Superior temporal gyrus (tissue), 1 donor: Measurements from ENCODE around the gene PBX4.
A peak's percentile ranks its signal among the peaks of the same experiment; 100 is the strongest.

Experiments
- DNase-seq: peaks from one replicate; pipeline ENCODE4 v3.0.0-alpha.2; 2016; ENCODE audit errors: extremely low spot score

The PBX4 gene

DNA sequence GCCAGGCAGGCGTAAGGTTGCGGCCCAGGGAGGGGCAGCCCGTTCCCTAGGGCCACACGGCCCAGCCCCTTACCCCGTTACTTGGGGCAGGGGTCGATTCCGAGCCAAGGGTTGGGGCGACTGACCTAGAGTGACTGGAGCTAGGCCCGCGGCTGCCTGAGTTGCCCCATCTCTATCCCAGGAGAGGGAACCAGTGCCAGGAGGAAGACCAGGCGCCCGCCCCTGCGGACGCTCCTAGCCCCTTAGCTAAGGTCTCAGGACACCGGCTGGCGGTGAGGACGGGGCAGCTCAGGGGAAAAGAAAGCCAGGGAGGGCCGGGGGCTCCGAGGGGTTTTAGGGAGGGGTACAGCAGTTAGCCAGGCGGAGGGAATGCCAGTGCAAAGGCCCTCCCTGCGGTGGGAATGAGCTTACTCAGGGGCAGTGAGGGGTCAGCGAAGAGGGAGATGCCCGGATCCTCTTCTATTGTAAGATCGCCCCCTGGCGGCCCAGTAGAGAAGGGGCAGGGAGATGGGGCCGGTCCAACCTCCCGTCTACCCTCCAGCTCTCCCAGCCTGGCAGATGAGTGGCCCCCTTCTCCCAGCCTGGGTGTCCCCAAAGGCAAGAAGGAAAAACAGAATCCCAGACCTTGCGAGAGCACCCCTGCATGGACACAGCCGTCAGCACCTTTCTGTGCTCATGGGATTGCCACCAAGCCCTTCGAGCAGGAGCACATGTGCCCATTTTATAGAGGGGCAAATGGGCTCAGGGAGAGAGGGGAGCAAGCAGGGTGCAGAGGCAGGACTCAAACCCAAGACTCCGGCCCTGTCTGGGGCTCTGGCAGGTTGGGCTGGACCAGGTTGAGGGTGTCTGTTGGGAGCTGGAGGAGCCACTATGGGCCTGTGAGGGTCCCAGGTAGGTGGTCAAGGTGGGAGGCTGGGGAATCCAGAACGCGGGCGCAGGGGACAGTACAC lies 64.1 kb downstream of the PBX4 start:
- DNase-seq, result peak; percentile 13

DNA sequence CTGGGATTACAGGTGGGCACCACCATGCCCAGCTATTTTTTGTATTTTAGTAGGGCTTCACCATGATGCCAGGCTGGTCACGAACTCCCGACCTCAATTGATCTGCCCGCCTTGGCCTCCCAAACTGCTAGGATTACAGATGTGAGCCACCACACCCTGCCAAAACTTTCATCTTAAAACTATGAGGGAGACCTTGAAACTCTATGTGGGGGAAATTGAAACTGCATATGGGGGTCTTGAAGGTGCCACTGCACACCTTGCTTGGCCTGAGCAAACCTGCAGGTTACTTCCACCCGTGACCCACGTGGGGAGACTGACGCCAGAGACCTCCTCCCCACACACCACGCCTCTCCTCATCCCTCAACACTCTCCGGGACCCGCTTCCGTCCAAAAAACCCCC lies 64.8 kb downstream of the PBX4 start:
- no peak for DNase-seq

DNA sequence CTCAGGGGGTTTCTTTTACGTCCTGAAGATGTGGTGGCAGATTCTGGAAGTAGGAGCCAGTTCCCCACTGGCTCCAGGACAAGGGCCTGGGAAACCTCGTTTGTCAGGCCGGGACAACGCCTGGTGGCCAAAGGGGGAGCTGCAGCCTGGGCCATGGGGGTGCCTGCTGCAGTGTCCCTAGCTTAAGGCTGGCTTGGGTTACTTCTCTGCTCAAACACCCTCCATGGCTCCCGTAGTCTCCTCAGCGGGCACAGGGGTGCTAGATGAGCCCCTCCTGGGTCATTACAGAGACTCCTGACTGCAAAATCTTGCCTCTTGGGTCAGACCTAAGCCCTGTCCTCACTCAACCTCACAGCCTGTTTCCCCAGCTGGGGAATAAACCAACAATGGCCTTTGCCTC lies 65.7 kb downstream of the PBX4 start:
- DNase-seq, result no peak

DNA sequence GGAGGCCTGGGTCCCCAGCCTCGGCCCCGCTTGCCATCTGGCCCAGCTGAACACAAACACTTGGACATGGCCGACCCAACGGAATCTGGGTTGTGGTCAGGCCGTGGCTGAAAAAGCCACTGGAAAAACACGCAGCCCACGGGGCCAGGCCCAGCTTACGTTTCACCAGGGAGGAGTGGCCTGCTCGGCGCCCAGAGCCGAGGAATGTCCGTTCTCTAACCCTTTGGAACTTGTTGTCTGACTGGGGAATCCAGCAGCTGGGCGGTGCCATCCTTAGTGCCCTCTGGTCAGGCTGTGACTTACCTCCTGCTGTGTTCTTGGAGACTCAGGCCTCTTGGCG lies 66.7 kb downstream of the PBX4 start:
- no peak for DNase-seq

DNA sequence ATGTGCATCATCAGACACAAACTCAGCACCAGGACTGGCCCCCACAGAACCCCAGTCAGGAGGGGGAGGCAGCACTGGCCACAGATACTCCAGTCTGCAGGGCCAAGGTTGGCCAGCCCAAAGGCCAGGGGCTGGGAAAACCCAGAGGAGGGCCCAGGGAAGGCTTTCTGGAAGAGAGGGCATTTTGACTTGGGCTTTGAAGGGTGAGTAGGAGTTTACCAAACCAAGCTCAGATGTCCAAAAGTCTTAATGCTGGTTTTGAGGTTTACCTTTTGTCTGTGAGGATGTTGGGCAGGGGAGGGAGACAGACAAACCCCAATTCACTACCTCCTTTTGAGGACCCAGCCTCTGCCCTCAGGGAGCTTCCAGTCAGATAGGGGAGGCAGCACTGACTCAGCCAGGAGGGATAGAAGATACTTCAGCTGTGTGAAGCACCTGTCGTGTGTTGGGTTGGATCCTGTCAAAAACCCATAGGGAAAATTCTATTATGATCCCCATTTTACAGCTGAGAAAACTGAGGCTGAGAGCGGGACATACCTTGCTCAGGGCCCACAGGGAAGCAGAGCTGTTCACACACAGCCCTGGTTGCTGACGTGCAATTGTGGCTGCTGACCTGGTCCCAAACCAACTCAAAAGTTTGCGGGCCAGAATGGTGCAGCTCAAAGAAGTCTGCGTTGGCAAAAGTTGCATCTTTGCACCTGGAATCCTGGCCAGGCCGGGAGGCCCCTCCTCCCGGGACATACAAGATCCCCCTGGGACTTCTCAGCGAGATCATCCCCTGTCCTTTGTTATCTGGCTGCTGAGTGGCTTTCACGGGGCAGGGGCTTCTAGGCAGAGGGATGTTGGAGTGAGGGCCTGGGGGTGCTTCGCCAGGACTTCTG lies 67.3 kb downstream of the PBX4 start:
- no peak for DNase-seq

DNA sequence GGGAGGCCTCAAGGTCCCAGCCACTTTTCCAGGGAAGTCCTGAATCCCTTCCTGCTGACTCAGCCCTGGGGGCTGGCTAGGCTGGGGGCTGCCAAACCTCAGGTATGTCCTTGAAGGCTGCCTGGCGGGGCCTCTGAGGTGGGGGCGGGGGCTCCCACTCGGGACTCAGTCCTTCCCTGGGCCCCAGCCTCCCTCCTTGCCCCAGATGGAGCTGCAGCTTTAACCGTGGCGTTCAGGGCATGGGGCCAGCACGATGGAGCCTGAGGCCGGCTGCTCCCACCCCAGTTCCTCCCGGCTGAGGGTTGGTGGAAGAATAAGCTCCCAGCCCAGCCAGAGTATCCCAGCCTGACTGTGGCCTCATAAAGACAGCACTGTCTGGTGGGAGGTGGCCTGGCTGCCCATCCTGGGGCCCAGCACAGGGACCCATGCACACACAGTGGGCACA lies 68.0 kb downstream of the PBX4 start:
- no peak for DNase-seq

DNA sequence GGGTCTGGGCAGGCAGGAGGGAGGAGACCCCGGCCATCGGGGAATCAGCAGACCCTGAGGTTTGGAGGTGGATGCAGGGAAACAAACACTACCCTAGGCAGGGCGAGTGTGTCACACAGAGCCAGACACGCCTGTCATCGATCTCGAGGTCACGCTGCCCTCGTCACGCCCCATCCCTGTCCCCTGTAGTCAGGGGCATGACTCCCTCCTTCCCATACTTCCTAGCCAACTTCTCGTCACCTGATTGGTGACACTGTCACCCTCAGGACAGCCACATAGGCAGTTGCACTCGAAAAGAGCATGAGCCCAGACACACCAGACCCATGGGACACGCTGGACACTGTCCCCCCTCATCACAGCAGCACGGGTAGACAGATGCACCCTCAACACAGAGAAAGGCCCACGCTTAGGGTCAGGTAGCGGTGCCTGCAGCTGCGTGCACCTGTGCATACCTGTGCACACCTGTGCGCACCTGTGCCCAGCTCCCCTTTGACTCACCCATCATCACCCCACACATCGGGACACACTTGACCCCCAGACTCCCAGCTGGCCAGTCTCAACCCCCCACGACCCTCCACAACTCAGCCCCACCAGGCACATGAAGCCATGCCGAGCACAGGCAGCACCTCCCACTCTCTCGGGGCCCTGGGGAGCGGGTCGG lies 68.6 kb downstream of the PBX4 start:
- no peak for DNase-seq

DNA sequence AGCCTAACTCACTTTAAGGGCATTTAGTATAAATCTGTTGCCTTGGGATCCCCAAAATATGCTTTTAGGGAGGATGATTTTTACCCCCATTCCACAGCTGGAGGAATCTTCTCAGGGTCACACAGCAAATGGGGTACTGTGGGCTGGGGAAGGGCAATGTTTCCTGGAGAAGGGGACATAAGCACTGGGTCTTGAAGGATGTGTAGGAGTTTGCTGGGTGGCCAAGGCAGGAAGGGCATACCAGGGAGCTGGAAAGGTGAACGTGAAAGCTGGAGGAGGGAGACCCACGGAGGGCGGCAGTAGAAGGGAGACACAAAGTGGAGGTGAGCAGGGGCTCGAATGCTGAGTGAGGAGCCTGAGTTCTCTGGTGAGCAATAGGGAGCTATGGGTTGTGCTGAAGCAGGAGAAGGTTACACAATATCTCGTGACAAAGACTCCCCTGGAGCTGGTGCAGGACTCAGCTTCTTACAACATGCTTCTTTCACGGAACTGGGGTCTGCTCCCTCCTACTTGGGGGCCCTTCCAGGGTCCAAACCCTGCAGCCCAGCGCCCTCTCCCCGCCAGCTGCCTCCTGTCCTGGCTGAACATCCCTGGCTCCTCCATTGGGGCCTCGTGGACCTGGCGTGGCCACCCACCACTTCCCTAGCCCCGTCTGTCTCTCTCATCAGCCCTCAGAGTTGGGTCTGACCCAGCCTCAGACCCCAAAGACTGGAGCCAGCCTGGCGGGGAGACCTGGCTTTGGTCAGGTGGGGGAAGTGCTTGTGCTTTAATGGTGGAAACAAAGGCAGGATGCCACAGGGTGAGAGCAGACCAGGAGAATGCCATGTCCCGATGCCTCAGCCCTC lies 69.3 kb downstream of the PBX4 start:
- DNase-seq, result no peak

DNA sequence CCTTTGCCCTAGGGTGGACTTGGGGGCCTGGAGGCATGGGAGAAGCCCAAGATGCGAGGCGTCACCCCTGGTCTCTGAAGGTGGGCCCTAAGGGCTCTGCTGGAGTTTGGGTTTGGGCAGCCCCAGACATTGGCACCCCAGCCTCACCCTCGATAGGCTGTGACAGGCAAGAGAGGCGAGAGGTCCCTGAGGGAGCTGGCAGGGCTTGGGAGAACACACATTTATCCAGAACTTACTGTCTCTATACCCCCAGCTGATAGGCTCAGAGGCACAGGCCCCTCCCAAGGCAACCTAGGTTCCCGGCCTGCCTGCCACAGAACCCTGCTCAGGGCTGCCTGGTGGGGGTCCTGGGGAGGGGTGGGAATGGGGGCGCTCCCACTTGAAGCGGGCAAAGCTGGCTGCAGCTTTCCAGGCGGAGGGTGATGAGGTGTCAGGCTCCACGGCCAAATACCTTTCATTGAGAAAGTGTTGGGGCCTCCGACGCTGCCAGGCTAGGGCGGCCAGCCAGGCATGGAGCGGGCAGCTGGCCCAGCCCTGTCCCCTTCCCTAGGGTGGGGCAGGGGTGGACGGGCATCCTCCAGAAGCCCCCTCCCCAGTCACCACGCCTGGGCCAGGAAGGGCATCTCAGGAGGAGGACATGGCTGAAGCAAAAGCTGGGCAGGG lies 70.7 kb downstream of the PBX4 start:
- no peak for DNase-seq

DNA sequence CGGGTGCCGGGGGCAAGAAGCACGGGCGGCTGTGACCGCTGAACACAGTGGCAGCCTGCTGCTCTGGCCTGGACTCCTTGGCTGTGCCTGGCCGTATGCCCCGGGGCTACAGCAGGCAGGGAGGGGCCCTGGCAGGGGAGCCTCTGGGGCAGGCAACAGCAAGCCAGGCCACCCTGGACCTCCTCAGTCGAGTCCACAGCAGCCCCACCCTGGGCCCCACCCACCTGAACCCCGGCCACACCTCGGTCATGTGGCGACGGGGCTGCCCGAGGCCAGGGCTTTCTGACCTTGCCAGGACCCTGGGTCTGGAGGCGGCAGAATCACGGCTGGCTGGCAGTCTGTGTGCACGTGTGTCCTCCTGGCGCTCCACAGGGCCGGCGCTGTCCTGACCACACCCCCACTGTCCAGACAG lies 71.7 kb downstream of the PBX4 start:
- DNase-seq, result no peak

DNA sequence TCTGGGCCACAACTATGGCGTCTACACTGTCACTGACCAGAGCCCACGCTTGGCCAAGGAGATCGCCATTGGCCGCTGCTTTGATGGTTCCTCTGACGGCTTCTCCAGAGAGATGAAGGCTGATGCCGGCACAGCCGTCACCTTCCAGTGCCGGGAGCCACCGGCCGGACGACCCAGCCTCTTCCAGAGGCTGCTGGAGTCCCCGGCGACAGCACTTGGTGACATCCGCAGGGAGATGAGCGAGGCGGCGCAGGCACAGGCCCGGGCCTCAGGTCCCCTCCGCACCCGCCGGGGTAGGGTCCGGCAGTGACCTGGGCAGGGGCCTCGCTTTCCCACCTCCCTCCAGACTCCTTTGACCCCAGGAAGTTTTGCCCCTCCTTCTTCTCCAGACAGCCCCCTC lies 72.8 kb downstream of the PBX4 start:
- no peak for DNase-seq

DNA sequence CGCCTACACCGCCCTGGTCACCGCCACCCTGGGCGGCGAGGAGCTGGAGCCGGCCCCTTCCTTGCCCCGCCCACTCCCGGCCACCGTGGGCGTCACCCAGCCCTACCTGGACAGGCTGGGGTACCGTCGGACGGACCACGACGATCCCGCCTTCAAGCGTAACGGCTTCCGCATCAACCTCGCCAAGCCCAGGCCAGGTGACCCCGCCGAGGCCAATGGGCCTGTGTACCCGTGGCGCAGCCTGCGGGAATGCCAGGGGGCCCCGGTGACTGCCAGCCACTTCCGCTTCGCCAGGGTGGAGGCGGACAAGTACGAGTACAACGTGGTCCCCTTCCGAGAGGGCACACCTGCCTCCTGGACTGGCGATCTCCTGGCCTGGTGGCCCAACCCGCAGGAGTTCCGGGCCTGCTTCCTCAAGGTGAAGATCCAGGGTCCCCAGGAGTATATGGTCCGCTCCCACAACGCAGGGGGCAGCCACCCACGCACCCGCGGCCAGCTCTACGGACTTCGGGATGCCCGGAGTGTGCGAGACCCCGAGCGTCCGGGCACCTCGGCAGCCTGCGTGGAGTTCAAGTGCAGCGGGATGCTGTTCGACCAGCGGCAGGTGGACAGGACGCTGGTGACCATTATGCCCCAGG lies 73.4 kb downstream of the PBX4 start:
- DNase-seq, result no peak

DNA sequence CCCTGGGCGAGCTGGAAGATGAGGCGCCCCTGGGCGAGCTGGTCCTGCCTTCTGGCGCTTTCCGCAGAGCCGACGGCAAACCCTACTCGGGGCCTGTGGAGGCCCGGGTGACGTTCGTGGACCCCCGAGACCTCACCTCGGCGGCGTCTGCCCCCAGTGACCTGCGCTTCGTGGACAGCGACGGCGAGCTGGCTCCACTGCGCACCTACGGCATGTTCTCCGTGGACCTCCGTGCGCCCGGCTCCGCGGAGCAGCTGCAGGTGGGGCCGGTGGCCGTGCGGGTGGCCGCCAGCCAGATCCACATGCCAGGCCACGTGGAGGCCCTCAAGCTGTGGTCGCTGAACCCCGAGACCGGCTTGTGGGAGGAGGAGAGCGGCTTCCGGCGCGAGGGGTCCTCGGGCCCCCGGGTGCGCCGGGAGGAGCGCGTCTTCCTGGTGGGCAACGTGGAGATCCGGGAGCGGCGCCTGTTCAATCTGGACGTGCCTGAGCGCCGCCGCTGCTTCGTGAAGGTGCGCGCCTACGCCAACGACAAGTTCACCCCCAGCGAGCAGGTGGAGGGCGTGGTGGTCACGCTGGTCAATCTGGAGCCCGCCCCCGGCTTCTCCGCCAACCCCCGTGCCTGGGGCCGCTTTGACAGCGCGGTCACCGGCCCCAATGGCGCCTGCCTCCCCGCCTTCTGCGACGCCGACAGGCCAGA lies 74.1 kb downstream of the PBX4 start:
- no peak for DNase-seq

DNA sequence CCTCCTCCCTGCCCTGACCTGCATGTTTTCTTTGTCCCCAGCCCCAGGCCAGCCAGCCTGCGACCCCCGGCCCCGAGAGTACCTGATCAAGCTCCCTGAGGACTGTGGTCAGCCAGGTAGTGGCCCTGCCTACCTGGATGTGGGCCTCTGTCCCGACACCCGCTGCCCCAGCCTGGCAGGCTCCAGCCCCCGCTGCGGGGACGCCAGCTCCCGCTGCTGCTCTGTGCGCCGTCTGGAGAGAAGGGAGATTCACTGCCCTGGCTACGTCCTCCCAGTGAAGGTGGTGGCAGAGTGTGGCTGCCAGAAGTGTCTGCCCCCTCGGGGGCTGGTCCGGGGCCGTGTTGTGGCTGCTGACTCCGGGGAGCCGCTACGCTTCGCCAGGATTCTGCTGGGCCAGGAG lies 74.8 kb downstream of the PBX4 start:
- DNase-seq, result no peak

DNA sequence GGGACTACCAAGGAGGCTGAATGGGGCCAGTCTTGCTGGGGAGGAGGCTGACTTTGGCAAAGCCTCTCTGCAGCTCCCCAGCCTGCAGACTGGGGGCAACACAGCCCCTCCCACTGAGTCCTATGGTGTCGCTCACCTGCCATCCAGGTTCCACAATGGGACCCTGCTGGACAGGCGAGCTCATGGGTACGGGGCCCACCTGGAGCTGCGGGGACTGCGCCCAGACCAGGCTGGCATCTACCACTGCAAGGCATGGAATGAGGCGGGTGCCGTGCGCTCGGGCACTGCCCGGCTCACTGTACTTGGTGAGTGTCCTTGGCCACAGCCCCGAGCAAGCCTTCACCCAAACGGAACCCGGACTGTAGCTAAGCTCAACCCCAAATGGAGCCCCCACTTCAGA lies 75.4 kb downstream of the PBX4 start:
- DNase-seq, result no peak

DNA sequence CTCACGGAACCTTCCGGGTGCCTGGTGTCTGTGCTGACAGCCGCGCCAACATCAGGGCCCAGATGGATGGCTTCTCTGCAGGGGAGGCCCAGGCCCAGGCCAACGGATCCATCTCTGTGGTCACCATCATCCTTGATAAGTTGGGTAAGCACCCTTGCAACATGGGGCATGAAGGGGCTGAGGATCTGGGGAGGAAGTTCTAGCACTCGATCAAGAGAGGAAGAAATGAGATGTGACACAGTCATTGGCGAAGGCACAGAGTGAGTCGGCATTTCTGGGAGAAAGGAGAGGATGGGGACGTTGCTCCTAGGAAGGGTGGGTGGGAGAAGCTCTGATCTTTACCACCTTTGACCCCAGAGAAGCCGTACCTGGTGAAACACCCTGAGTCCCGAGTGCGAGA lies 76.0 kb downstream of the PBX4 start:
- DNase-seq, result no peak

DNA sequence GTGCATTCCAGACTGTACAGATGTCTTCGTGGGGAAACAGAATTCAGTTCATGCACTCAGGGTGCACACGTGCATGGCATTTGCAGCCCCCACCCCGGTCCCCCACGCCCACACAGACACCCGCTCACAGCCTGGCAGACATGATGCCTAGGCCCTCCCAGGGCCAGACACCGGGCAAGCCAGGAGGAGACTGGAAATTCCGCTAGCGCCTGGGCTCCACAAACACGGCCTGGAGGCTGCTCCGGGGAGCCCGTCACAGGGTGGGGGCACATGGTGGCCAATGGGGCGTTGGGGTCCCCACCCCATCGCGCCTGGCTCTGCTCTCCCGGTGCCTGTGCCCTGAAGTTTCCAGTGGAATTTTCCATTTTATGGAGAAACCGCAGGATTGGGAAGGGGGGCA lies 76.9 kb downstream of the PBX4 start:
- DNase-seq, result no peak

DNA sequence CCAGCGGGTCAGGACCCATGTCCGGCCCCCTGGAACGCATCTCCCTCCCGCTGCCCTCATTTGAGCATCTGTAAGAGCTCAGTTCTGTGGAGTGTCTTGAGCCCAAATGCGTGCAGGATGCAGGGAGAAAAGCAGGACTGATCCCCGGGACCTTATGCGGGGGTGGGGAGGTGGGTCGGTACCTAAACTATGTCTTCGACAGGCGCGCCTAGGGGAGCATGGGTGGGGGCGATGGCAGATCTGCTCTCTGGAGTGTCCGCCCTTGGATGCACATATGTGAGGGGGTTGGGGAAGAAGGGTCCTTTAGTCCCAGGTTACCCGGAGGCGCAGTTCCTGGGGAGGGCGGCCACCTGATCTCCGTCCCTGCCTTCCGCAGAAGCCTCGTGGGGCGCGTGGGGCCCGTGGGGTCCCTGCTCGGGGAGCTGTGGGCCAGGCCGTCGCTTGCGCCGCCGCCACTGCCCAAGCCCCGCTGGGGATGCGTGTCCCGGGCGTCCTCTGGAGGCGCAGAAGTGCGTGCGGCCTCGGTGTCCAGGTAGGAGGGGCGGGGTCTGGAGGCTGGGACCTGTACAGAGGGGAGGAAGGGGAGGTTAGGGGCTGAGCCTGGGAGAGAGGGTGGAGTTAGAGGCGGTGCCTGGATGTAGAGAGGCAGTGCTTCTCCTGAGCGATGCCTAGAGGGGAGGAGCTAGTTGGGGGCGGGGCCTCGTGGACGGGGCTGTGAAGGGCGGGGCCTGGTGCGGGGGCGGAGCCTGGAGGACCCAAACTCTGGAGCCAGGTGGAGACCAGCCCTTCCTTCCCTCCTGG lies 77.6 kb downstream of the PBX4 start:
- no peak for DNase-seq
